HG02571 (cell line): ENCODE measurements around the gene TTC19.
"Not testable (repeated sequence)": the region's sequence is repeated elsewhere in the genome, so short reads cannot be mapped to it uniquely, and the experiment has no call there.

Experiments
- ATAC-seq: cut with Tn5 transposase; IDR thresholded peaks from one replicate; pipeline ENCODE4 v1.9.1; 2021; ENCODE audit warnings: mild to moderate bottlenecking, moderate library complexity; ENCODE audit not compliant: unreplicated experiment

Gene TTC19

GRCh38 chr17:16027708-16028584, 28.3 kb downstream of the TTC19 start:
- ATAC-seq: no peak

- no peak for ATAC-seq
Measured at GRCh38 chr17:16033729-16034349, 34.2 kb downstream of the TTC19 start.

- ATAC-seq: no peak
Measured at GRCh38 chr17:16036261-16036660, 36.6 kb downstream of the TTC19 start.

GRCh38 chr17:16037636-16038035, 38.0 kb downstream of the TTC19 start:
- no peak for ATAC-seq

- ATAC-seq: no peak
Measured at GRCh38 chr17:16040710-16041251, 41.2 kb downstream of the TTC19 start.

GRCh38 chr17:16044487-16044886, 44.9 kb downstream of the TTC19 start:
- ATAC-seq: no peak

GRCh38 chr17:16046966-16047365, 47.3 kb downstream of the TTC19 start:
- ATAC-seq: no peak

GRCh38 chr17:16048811-16049449, 49.3 kb downstream of the TTC19 start:
- no peak for ATAC-seq

GRCh38 chr17:16050844-16051243, 51.2 kb downstream of the TTC19 start:
- ATAC-seq: no peak

- ATAC-seq: no peak
Measured at GRCh38 chr17:16052486-16052885, 52.9 kb downstream of the TTC19 start.

GRCh38 chr17:16055139-16055538, 55.5 kb downstream of the TTC19 start:
- not testable (repeated sequence) for ATAC-seq

- no peak for ATAC-seq
Measured at GRCh38 chr17:16061631-16062030, 62.0 kb downstream of the TTC19 start.

GRCh38 chr17:16066125-16066524, 66.5 kb downstream of the TTC19 start:
- no peak for ATAC-seq

- no peak for ATAC-seq
Measured at GRCh38 chr17:16068323-16068722, 68.7 kb downstream of the TTC19 start.

- ATAC-seq: no peak
Measured at GRCh38 chr17:16072031-16072430, 72.4 kb downstream of the TTC19 start.

GRCh38 chr17:16073845-16074244, 74.2 kb downstream of the TTC19 start:
- no peak for ATAC-seq

- no peak for ATAC-seq
Measured at GRCh38 chr17:16074423-16074822, 74.8 kb downstream of the TTC19 start.

- ATAC-seq: no peak
Measured at GRCh38 chr17:16075949-16076348, 76.3 kb downstream of the TTC19 start.
